ENCODE results near the gene FMN1.

DNA sequence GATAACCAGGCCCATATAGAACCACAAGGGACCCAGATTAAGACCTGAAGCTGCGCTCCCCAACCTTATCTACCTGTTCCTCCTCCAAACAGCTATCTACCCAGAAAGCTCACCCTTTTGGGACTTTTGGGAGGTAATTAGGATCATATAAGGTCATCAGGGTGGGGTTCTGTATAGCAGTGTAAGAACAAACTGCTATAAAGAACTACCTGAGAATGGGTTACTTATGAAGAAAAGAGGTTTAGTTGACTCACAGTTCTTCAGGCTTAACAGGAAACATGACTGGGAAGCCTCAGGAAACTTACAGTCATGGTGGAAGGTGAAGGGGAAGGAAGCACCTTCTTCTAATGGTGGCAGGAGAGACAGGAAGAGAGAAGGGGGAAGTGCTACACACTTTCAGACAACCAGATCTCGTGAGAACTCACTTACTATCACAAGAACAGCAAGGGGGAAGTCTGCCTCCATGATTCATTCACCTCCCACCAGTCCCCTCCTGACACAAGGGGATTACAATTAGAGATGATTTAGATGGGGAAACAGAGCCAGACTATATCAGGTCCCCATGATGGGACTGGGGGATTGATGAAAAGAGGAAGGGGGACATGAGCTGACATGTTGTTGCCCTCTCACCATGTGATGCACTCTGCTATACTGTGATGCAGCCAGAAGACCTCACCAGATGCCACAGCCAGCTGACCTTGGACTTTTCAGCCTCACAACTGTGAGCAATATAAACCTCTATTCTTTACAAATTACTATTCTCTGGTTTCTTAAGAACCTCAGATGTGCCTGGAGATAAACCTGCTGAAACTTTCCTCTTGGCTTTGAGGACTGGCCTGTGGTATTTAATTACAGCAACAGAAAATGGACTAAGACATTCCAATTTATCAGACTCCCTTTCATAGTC is 15.3 kb upstream of the FMN1 start:
- TF ChIP-seq SUPT20H (IDR thresholded peaks at IDR 0.05; ENCODE audit: borderline replicate concordance, control insufficient read depth, low read depth, low read length) (no peak), YY1 (IDR thresholded peaks at IDR 0.05; ENCODE audit: low read depth, low read length) (no peak), BHLHE40 (IDR thresholded peaks at IDR 0.05; ENCODE audit: borderline replicate concordance in 1 of 2, low read depth in 2 of 2, low read length in 1 of 2) (no peak), BMI1 (IDR thresholded peaks at IDR 0.05; ENCODE audit: borderline replicate concordance) (no peak), JUND (IDR thresholded peaks at IDR 0.05; ENCODE audit: low read depth, low read length) (no peak), EZH2 (IDR thresholded peaks at IDR 0.05; ENCODE audit: borderline replicate concordance, control insufficient read depth, low read depth, low read length) (no peak)
- TF ChIP-seq, protein P1, sequence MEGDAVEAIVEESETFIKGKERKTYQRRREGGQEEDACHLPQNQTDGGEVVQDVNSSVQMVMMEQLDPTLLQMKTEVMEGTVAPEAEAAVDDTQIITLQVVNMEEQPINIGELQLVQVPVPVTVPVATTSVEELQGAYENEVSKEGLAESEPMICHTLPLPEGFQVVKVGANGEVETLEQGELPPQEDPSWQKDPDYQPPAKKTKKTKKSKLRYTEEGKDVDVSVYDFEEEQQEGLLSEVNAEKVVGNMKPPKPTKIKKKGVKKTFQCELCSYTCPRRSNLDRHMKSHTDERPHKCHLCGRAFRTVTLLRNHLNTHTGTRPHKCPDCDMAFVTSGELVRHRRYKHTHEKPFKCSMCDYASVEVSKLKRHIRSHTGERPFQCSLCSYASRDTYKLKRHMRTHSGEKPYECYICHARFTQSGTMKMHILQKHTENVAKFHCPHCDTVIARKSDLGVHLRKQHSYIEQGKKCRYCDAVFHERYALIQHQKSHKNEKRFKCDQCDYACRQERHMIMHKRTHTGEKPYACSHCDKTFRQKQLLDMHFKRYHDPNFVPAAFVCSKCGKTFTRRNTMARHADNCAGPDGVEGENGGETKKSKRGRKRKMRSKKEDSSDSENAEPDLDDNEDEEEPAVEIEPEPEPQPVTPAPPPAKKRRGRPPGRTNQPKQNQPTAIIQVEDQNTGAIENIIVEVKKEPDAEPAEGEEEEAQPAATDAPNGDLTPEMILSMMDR (IDR thresholded peaks at IDR 0.05 in 2 of 3, conservative IDR thresholded peaks at IDR 0.05 in 1 of 3; ENCODE audit: control insufficient read depth in 2 of 3, extremely low read depth in 1 of 3, insufficient read depth in 1 of 3, low read depth in 3 of 3, low read length in 3 of 3) = no peak

All from GM12878 (cell line).